K562 (cell line): ENCODE results near the gene GNA15. TPM values are rescaled to one million over a fixed set of nuclear protein-coding genes. Genes with fewer than 3 reads are reported as not detected.

Experiments used
- ATAC-seq: fragments of 200-7000 bp; cut with Tn5 transposase; 3 replicates; pipeline ENCODE4 v1.9.1; 2020; ENCODE audit warnings: moderate library complexity
- BruUV-seq: library from RNA; stranded (reverse); fragments of 400-500 nt; replicated peaks from 2 replicates; lab custom pipeline; 2021; lab: Mats Ljungman, UMichigan
- CTCF ChIA-PET: fragments of 300-600 bp; formaldehyde crosslinking; extraction: SDS; loops from one replicate; lab custom pipeline; 2021; ENCODE audit warnings: low intra/inter-chr PET ratio; lab: Yijun Ruan, JAX
- POLR2A ChIA-PET: fragments of 300-600, 350-650 bp; sonication (Branson Sonifier 250); formaldehyde crosslinking; extraction: SDS; loops from one replicate; lab custom pipeline; 2021; ENCODE audit warnings: antibody characterized with exemption, inconsistent platforms; lab: Yijun Ruan, JAX
- DNase-seq, 4 experiments: peaks; one replicate each; pipeline versions ENCODE4 v3.0.0 to v3.0.0-alpha.2; 2011 to 2018; ENCODE audit warnings: low spot score in 3 of 4, mixed read lengths in 3 of 4; ENCODE audit errors: extremely low read depth in 1 of 4
- FAIRE-seq: peaks from 2 replicates; lab custom pipeline; 2011; peaks lifted over from hg19 to GRCh38; lab: Jason Lieb, UNC
- H2AFZ ChIP-seq: 2 replicates; pipeline ENCODE4 v1.6.0; 2011; ENCODE audit warnings: low read depth, low read length, control low read depth, inconsistent platforms
- H3K27ac ChIP-seq: fragments of 200-600 bp; 3 replicates; pipeline ENCODE4 v1.8.0; 2011; ENCODE audit warnings: low read depth, mild to moderate bottlenecking, control low read depth, inconsistent platforms, low read length, moderate library complexity, mixed read lengths; ENCODE audit errors: extremely low read depth
- H3K27me3 ChIP-seq, 2 experiments: fragments of 300-600 bp in 1 of 2; 2 replicates in 1 of 2; 3 replicates in 1 of 2; pipeline versions ENCODE4 v1.6.0 to v1.8.0; 2011; ENCODE audit warnings: inconsistent platforms in 2 of 2, low read length in 2 of 2, mild to moderate bottlenecking in 1 of 2, mixed read lengths in 1 of 2, moderate library complexity in 1 of 2; ENCODE audit not compliant: control insufficient read depth in 2 of 2, insufficient read depth in 2 of 2
- H3K36me3 ChIP-seq: fragments of 300-600 bp; 3 replicates; pipeline ENCODE4 v1.8.0; 2011; ENCODE audit warnings: mild to moderate bottlenecking, low read length, inconsistent platforms; ENCODE audit not compliant: control insufficient read depth, insufficient read depth
- H3K4me1 ChIP-seq, 2 experiments: fragments of 200-600 bp in 1 of 2; replicated peaks in 1 of 2; 2 replicates in 1 of 2; 3 replicates in 1 of 2; pipeline versions ENCODE4 v1.5.1 to v1.8.0; 2011; ENCODE audit warnings: inconsistent platforms in 2 of 2, low read length in 2 of 2, mild to moderate bottlenecking in 1 of 2, mixed read lengths in 1 of 2, moderate library complexity in 1 of 2; ENCODE audit not compliant: control insufficient read depth in 2 of 2, insufficient read depth in 2 of 2
- H3K4me2 ChIP-seq: 2 replicates; pipeline ENCODE4 v1.6.1; 2011; ENCODE audit warnings: low read length, control low read depth, inconsistent platforms, mixed read lengths; ENCODE audit not compliant: insufficient read depth
- H3K4me3 ChIP-seq: fragments of 200-600 bp; sonication (generic), shearing (Covaris generic); 2 replicates; pipeline ENCODE4 v1.5.1; 2016; ENCODE audit warnings: control low read depth, inconsistent platforms
- H3K79me2 ChIP-seq: fragments of 200-600 bp; 3 replicates; pipeline ENCODE4 v1.8.0; 2011; ENCODE audit warnings: low read length, inconsistent platforms; ENCODE audit not compliant: control insufficient read depth, insufficient read depth
- H3K9ac ChIP-seq, 2 experiments: 2 replicates each; pipeline versions ENCODE4 v1.6.0 to v1.6.1; 2011; ENCODE audit warnings: low read depth in 2 of 2, low read length in 2 of 2, control low read depth in 1 of 2, inconsistent platforms in 1 of 2, mild to moderate bottlenecking in 1 of 2, mixed read lengths in 1 of 2; ENCODE audit not compliant: insufficient read depth in 1 of 2
- H3K9me1 ChIP-seq: one replicate; pipeline ENCODE4 v1.6.0; 2011; ENCODE audit warnings: inconsistent platforms, mild to moderate bottlenecking, low read length, moderate library complexity; ENCODE audit not compliant: control insufficient read depth, insufficient read depth
- H3K9me3 ChIP-seq: replicated peaks from 2 replicates; pipeline ENCODE4 v1.5.1; 2011; ENCODE audit warnings: low read depth, low read length, inconsistent platforms; ENCODE audit not compliant: control insufficient read depth, insufficient read depth
- H4K20me1 ChIP-seq: replicated peaks from 2 replicates; pipeline ENCODE4 v1.6.1; 2011; ENCODE audit warnings: low read length, inconsistent platforms, mixed read lengths; ENCODE audit not compliant: control insufficient read depth, insufficient read depth
- CGGBP1 ChIP-seq: fragments of 250-450 bp; sonication (Bioruptor Pico); IDR thresholded peaks from 2 replicates; pipeline ENCODE4 v1.9.0; 2021; ENCODE audit warnings: mild to moderate bottlenecking
- EP300 ChIP-seq: IDR thresholded peaks from 2 replicates; pipeline ENCODE4 v1.6.1; 2012; ENCODE audit warnings: low read length, improper control_type of control experiment
- ESRRB ChIP-seq: fragments of 250-450 bp; sonication (Bioruptor Pico); IDR thresholded peaks from 2 replicates; pipeline ENCODE4 v1.5.0; 2020; ENCODE audit warnings: mild to moderate bottlenecking, moderate library complexity, borderline replicate concordance
- FOXP1 ChIP-seq: sonication (generic); formaldehyde crosslinking; IDR thresholded peaks from 2 replicates; pipeline ENCODE4 v1.8.0; 2022; ENCODE audit warnings: mild to moderate bottlenecking, missing genetic modification reagents
- ILF3 ChIP-seq: fragments of 450-650 bp; IDR thresholded peaks from 2 replicates; pipeline ENCODE4 v1.6.1; 2018; ENCODE audit warnings: antibody characterized with exemption, mild to moderate bottlenecking, moderate library complexity, borderline replicate concordance
- IRF9 ChIP-seq: fragments of 450-650 bp; IDR thresholded peaks from 2 replicates; pipeline ENCODE4 v1.6.1; 2016; ENCODE audit warnings: missing biosample characterization, missing genetic modification characterization
- MYNN ChIP-seq, 2 experiments: sonication (generic); formaldehyde crosslinking in 1 of 2; IDR thresholded peaks; 2 replicates each; pipeline versions ENCODE4 v1.5.0 to v1.6.1; 2016 to 2020; ENCODE audit warnings: antibody characterized with exemption in 1 of 2, missing genetic modification reagents in 1 of 2
- RBM14 ChIP-seq: fragments of 200-400 bp; formaldehyde crosslinking; IDR thresholded peaks from 2 replicates; pipeline ENCODE4 v1.6.1; 2018; ENCODE audit warnings: low read depth, mild to moderate bottlenecking, low read length, moderate library complexity, borderline replicate concordance; ENCODE audit not compliant: insufficient read depth
- SMARCA5 ChIP-seq: fragments of 450-650 bp; IDR thresholded peaks from 2 replicates; pipeline ENCODE4 v1.6.1; 2016
- SP1 ChIP-seq: sonication (generic); formaldehyde crosslinking; IDR thresholded peaks from 2 replicates; pipeline ENCODE4 v1.8.1; 2022; ENCODE audit warnings: mild to moderate bottlenecking, missing genetic modification reagents
- ZNF778 ChIP-seq: fragments of 450-650 bp; formaldehyde crosslinking; IDR thresholded peaks from 2 replicates; pipeline ENCODE4 v1.4.0; 2020; ENCODE audit warnings: mild to moderate bottlenecking, moderate library complexity
- ZSCAN32 ChIP-seq: fragments of 450-650 bp; formaldehyde crosslinking; IDR thresholded peaks from 2 replicates; pipeline ENCODE4 v1.4.0; 2020; ENCODE audit warnings: mild to moderate bottlenecking, moderate library complexity
- WGBS: fragments of 100-300 bp; shearing (Covaris generic); methylation state at CpG from one replicate; pipeline ENCODE4 v1.1.6; 2016; ENCODE audit warnings: low coverage, mixed read lengths; ENCODE audit not compliant: insufficient coverage; ENCODE audit errors: missing lambda C conversion rate; 5-methylcytosine and 5-hydroxymethylcytosine counted together
- in situ Hi-C: fragments of 300-500 bp; cut with MboI; formaldehyde crosslinking; loops from 4 replicates; pipeline ENCODE4 v1.15.0; 2018; ENCODE audit warnings: inconsistent platforms, mixed read lengths
- intact Hi-C: fragments of 100-400 bp; cut with micrococcal nuclease; formaldehyde crosslinking; loops from 2 replicates; pipeline ENCODE4 v1.14.2; 2022
- polyA plus RNA-seq, 8 experiments: library from polyadenylated mRNA; depleted of rRNA in 4 of 8; stranded (reverse) in 5 of 8; unstranded in 3 of 8; fragments of >200 nt; fragmentation: Nextera tagmentation in 2 of 8; fragmentation: Illumina TruSeq in 1 of 8; extraction: Ambion mirVana in 2 of 8; extraction: Trizol in 1 of 8; gene quantifications; 2 replicates each; pipeline versions ENCODE4 v1.2.1 to v1.2.3, GENCODE V29; 2011 to 2014; ENCODE audit warnings: inconsistent platforms in 1 of 8, missing spikeins in 1 of 8
- total RNA-seq, 7 experiments: library from RNA; depleted of rRNA in 6 of 7; stranded (reverse); fragments of >200 nt in 6 of 7; fragmentation: Illumina TruSeq in 2 of 7; extraction: Trizol in 2 of 7; gene quantifications; 2 replicates each; pipeline versions ENCODE4 v1.2.1 to v1.2.3, GENCODE V29; 2011 to 2021; ENCODE audit warnings: low replicate concordance in 1 of 7
- TF ChIP-seq, protein P1 (sequence below): sonication (generic); formaldehyde crosslinking; IDR thresholded peaks from 2 replicates; pipeline ENCODE4 v1.4.0; 2020; ENCODE audit warnings: mild to moderate bottlenecking, missing genetic modification reagents

The GNA15 gene
- total and polyA plus RNA-seq, 9 of the 15 experiments (the other 6 are each of a cell fraction or from before 2014, with no cell fraction given) = 0.03 to 0.24 (median 0.11) TPM; not detected in 1

GRCh38 chr19:3178377-3178972 lies 42.6 kb downstream of the GNA15 start, which contains the start of gene S1PR4:
S1PR4 (plus strand) TSS chr19:3178769; CDS start chr19:3178793, 24 bp downstream.
- DNase-seq (no peak), ATAC-seq (no peak), FAIRE-seq (no peak)
- H2AFZ ChIP-seq = no peak within 1 kb of the TSS
- no peak within 1 kb of the TSS; the same call in 2 of the 3 replicates for H3K27ac ChIP-seq
- ChIA-PET POLR2A (interaction anchor here (0.6 to 0.7 kb wide), 2 partner anchors 31 to 1805 kb away, joined by 3 read pairs; no protein-coding TSS in a partner anchor), CTCF (no interaction called here)
- H3K27me3 ChIP-seq = no peaks in the 10 kb centered on the region
- BruUV-seq = no TSS peak
- in situ Hi-C loops = no loop called here
- no peak within 1 kb of the TSS for H3K4me2 ChIP-seq
- H3K79me2 ChIP-seq = no peaks in the 10 kb centered on the region
- no peaks in the 10 kb centered on the region for H3K36me3 ChIP-seq
- H3K4me3 ChIP-seq = no peak within 1 kb of the TSS
- no peaks in the 10 kb centered on the region for H3K9me3 ChIP-seq
- no peak within 1 kb of the TSS for H3K9ac ChIP-seq
- no peaks in the 10 kb centered on the region for H3K9me1 ChIP-seq
- WGBS = 79% methylated on average over 25 of the region's 42 CpGs
- TF ChIP-seq EP300 (no peak), MYNN (IDR thresholded peaks at IDR 0.05) (no peak), MYNN (CRISPR knock-in tag; IDR thresholded peaks at IDR 0.05) (no peak), ZNF778 (CRISPR knock-in tag) (no peak), IRF9 (tag) (no peak), ESRRB (CRISPR knock-in tag) (no peak), ILF3 (no peak), FOXP1 (CRISPR knock-in tag) (no peak), SP1 (CRISPR knock-in tag) (no peak), SMARCA5 (no peak), RBM14 (no peak), CGGBP1 (CRISPR knock-in tag) (no peak), ZSCAN32 (CRISPR knock-in tag) (no peak)
- TF ChIP-seq, protein P1, sequence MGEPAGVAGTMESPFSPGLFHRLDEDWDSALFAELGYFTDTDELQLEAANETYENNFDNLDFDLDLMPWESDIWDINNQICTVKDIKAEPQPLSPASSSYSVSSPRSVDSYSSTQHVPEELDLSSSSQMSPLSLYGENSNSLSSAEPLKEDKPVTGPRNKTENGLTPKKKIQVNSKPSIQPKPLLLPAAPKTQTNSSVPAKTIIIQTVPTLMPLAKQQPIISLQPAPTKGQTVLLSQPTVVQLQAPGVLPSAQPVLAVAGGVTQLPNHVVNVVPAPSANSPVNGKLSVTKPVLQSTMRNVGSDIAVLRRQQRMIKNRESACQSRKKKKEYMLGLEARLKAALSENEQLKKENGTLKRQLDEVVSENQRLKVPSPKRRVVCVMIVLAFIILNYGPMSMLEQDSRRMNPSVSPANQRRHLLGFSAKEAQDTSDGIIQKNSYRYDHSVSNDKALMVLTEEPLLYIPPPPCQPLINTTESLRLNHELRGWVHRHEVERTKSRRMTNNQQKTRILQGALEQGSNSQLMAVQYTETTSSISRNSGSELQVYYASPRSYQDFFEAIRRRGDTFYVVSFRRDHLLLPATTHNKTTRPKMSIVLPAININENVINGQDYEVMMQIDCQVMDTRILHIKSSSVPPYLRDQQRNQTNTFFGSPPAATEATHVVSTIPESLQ = no peak
- H4K20me1 ChIP-seq = no peaks in the 10 kb centered on the region
- intact Hi-C loops = no loop called here
- peaks cover 10 to 41% of the 10 kb centered on the region in 2 experiments; a peak in 4 of 5 replicates for H3K4me1 ChIP-seq
